ENCODE data around the gene PRDX3.

GRCh38 chr10:119206603-119207365 lies 28.2 kb upstream of the PRDX3 start:
- TF ChIP-seq CTCF (IDR thresholded peaks at IDR 0.05), result peak in 2 of 3 donors; percentile 33 to 92
- no peak for TF ChIP-seq POLR2A (IDR thresholded peaks at IDR 0.05)
- TF ChIP-seq POLR2AphosphoS5 (IDR thresholded peaks at IDR 0.05), result no peak

Measured in breast epithelium (tissue), 3 donors.